ENCODE data around the gene SNED1.

The SNED1 gene

DNA sequence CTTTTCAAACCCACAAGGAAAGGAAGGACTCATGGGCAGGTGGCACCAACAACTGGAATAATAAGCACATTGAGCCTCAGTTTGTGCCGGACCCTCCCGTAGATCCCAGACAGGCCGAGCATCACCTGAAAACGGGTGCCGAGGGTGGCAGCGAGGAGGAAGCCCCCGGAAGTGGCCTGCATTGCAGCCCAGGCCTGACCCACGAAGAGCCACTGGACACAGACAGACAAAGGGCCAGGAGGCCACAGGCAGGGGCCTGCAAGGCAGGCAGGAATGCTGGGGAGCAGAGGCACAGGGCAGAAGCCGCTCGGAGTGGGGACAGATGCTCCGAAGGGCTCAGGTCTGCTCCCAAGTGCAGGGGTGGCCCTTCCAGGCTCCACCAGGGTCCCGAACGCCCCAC, 71.9 kb downstream of the SNED1 start:
- no peak for DNase-seq

DNA sequence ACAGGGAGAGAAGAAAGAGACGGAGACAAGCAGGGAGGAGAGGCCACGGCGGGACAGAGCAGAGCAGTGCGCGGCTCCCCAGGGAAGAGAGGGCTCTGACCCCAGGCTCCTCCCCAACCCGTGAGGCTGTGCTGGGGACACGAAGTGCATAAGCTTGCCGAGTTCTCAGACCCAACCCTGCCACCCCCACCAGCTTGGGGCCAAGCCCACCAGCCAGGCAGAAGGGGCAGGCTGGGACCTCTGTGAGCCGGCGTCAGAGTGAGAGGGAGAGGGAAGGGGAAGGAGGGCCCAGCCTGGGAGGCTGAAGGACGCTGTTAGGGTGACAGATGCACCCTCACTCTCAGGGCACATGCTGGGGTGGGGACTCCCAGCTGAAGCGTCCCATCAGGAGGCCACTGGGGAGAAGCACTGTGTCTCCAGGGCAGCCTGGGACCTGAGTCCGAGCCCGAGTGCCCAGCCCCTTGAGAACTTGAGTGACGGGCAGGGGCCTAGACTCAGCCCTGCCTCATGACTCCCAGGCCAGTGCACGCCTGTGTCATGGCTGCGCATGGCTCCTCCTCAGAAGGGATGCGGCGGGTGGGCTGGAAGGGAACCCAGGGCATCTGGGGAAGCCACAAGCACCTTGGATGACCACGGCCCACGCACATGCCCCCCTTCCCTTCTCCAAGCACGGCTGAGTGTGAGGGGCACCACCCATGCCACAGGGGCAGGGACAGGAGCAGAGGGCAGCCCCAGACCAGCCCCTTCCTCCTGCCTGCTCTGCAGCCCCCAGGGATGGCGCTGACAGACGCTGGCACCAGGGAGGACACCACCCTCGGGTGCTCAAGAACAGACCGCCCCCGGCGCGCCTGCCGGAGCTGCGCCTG, 72.6 kb downstream of the SNED1 start:
- no peak for DNase-seq

DNA sequence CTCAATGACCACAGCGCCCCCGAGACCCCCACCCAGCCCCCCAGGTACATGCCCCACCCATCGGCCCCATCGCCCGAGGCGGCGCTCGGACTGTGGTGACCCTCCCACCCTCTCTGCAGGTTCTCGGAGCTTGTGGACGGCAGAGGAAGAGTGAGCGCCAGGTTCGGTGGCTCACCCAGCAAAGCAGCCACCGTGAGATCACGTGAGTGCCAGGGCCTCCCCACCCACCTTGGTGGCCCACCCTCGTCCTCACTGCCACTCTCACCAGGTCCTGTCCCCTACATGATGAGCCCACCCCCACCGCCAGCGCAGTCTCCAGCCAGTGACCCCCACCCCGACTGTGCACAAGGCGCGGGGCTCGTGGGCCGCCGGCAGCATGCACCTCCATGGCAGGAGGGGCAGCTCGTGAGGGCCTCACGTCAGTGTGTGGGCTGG, 73.3 kb downstream of the SNED1 start:
- DNase-seq = no peak

DNA sequence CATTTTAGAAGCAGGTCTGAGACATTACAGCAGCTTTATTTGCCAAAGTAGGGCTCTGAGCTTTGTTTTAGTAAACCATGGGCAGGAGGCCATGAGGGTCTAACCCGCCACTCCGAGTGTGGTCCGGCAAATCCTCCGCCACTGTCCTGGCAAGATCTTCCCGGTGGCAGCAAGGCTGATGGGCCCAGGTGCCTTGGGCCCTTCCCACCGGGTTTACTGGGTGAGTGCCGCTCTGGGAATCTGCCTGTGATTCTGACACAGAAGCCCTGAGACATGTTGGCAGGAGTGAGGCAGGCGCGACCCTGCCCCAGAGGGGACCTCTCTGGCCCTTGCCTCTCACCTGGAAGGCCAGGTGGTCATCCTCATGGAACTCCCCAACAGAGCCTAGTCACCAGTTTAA, 73.7 kb downstream of the SNED1 start:
- DNase-seq = no peak

DNA sequence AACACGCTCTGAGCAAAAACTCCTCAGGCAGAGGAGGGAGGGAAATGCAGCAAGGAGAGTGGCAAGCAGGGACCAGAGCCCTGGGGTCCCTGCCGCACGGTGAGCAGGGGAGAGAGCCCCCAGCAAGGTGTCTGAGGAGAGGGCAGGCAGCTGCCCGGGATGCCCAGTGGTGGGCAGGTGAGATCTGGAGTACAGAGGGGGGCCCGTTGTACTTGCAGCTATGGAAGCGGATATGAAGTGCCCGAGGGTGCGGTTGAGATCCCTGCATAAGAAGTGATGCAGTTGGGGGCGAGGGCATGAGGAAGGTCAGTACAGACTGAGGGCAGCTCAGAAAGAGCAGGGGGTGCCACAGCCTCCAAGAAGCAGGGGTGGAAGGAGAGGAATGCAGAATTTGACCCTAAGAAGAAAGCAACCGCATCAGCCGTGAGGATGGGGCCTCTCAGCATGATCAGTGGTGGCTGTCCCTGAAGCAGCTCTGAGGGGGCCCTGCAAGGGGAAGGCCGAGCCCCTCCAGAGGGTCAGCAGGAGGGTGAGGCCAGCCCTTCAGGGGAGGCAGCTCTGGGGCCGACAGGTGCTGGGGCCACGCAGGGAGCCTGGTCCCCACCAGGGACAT, 74.2 kb downstream of the SNED1 start:
- no peak for DNase-seq

DNA sequence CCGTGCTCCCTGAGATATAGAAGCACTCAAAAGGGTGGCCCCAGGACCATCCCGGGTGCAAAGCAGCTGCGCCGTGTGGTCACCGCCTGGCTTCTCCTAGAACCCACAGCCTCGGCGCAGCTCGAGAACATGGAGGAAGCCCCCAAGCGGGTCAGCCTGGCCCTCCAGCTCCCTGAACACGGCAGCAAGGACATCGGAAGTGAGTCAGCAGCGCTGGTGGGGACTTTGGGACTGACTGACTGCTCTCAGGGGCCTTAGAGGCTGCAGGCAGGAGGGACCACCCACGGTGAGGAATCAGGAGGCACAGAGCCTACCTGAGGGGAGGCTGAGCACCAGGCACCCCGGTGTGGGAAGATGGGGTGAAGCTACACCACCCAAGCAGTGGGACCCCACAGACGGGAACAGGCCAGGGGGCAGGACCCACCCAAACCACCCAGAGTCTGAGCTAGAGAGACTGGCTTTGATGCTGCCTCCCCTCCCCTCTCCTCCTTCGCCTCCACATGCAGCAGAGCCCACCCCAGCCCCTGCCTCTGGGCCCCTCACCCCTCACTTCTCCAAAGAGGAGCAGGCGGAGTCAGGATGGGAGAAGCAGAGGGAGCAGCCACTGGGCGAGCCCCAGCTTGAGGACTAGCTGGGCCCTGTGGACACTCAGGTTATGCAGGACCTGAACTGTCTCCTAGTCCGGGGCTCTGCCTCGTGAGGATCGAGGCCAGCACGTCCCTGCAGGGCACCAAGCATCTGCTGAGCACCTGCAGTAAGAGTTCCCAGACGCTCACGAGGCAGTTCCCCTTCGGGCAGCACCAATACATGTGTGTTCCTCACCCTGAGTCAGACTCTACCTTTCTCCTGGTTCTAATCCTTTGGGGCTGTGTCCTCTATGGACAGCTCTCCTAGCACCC, 75.0 kb downstream of the SNED1 start:
- DNase-seq = no peak

DNA sequence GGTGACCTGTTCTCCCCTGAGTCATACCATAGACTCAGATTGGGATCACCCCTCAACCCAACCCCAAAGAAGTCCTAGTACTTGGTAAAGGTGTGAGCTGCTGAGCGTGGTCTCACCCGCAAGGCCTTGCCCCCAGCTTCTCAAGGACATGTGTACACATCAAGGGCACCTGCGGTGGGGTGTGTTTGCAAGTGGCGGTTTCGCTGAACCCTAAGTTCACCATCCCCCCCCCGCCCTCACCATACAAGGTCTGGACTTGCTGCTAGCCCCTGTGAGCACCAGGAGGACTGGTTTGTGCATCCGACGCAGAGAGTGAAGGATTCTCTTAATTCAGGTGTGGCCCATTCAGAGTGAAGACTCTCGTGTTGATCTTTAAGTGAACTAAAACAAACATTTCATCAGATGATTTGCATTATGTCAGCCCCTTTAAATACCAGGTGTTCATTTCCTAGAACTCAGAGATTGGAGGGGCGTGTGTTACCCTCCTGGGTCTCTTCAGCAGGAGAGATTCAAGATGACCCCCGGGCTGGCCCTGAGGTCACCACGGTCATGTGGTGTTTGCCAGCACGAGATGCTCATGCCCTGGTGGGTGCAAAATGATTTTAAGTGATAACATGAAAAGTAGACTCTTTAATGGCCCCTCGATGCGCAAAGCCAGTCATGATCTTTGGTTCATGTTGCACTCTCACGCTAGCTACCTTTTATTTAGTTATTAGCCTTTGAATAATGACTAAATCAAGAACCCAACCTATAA, 75.8 kb downstream of the SNED1 start:
- DNase-seq = no peak

DNA sequence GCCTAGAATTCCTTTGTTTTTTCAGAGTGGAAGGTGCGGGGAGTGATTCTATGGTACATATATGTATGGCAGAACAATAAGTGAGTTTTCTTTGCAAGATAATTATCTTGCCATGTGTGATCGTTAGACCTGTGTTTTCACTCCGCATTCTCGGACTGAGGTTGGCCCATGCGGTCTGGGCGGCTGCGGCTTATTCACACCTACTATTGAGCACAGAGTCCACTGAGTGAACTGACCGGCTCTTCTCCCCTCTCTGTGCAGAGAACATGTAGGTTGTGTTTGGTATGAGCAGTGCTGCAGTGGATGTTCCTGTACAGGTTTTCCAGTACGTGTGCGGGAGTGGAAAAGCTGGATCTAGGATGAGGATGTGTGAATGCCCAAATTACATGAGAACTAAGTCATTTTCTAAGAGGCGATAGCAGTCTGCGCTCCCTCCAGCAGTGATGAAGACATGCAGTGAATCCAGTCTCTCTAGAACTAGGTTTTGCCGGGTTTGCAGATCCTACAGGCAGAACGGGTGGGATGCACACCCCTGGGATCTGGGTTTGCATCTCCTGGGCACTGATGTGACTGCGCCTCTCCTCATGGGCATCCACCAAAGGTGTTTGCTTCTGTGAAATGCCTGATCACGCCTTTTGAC, 76.6 kb downstream of the SNED1 start:
- no peak for DNase-seq

DNA sequence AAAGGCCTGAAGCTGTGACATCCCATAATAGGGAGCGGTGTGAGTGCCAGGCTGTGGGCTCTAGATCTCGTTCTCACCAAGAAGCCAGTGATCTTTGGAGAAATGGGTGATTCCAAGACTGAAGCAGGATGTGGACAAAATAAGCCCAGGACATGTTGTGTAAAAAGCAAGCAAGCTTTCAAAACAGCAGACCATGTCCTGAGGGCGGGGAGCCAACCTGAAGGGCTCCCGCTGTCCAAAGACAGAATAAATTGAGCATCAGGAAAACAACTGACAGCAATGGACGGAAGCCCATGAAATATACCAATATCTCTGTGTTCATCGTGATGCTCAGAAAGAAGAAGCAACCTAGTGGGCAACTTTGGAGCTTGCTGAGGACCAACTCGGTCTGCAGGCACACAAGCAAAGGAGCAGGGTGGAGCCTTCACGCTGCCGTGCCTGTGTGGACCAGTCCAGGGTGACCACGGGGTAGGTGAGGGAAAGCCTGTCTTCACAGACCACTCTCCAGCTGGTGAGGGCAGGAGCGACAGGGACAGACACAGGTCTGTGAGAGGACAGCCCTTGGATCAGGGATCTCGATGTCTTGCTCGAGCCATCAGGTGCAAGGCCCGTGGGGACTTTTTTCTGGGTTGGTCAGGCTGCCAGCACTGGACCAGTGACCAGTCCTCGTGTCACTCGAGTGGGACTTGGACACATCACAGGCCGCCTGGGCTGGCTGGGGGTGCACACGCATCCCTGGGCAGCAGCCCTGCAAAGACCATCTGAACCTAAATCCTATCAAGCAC, 82.2 kb downstream of the SNED1 start:
- no peak for DNase-seq

DNA sequence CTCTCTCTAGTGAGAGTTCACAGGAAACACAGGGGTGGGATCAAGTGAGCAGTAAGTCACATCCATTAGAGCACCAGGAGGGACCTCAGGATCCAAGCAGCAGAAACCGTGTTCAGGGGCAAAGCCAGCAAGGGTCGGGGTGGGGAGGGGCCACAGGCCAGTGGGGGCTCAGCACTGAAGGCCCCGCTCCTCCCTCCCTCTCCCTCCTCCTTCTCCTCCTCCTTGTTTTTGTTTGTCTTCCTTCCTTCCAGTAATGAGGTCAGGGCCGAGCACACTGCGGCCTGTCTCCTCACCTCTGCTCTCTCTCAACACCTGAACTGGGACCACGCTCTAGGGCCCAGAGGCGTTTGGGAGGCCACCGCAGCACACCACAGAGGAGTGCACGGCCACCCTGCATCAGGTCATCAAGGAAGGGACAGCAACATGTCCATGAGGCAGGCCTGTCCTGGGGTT, 82.8 kb downstream of the SNED1 start:
- no peak for DNase-seq

DNA sequence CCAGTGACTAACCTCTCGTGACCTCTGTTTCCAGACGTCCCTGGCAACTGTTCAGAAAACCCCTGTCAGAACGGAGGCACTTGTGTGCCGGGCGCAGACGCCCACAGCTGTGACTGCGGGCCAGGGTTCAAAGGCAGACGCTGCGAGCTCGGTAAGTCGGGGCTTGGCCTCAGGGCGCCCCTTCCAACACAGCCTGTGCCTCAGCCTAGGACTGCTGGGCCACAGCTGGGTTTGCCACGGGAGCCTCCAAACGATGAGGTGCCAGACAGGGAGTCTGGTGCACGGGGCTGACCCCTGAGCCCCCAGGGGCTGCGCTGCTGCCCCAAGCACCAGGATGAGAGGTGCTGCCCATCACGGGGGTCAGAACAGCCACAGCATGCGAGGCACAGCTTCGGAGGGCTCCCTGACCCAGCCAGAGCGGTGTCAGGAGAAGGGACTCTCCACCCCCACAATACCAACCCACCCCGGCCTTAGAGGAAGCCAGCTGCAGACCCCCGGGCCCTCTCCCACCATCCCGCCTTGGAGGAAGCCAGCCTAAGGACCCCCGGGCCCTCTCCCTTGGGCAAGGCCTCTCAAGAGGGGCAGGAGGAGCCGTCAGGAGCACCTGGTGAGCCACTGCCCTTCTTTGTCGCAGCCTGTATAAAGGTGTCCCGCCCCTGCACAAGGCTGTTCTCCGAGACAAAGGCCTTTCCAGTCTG, 83.4 kb downstream of the SNED1 start:
- no peak for DNase-seq

DNA sequence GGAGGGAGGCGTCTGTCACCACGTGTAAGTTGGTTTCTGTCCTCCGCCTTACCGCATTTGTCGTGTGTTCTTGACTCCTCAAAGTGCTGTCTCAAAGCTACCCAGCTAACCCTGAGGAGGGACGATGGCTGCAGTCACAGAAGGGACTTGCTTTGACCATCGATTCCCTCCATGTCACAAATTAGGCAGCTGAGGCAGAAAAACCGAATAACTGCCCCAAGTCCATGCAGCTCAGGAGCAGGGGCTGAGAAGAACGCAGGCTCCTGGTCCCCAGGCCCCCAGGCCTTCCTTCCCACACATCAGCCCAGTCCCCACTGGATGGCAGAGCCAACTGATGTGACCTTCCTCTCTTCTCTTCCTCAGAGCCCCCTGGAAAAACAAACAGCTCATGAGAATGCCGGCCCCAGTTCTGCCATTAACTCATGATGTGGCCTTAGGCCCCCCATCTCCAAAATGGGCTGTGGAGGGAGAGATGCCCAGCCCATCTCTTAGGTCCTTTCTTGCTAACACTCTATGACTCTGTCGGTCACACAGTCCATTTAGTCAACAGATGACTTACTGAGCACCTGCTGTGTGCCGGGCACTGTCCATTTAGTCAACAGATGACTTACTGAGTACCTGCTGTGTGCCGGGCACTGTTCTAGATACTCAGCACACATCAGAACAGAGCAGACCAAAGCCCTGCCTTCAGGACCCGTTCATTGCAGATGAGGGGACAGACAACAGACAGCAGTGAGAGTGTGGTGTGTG, 84.1 kb downstream of the SNED1 start:
- DNase-seq = no peak

DNA sequence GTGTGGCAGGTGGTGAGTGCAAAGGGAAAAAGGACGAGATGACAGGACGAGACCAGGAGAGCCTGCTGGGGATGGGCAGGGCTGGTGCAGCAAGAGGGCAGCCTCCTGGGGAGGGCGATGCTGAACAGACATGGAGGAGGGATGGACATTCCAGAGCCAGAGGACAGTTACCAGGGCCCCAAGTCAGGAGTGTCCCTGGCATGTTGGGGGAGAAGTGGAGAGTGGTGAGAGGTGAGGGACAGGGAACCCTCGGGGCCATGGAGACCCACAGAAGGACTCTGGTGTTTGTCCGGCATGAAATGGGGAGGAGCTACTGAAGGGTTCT, 84.6 kb downstream of the SNED1 start:
- no peak for DNase-seq

DNA sequence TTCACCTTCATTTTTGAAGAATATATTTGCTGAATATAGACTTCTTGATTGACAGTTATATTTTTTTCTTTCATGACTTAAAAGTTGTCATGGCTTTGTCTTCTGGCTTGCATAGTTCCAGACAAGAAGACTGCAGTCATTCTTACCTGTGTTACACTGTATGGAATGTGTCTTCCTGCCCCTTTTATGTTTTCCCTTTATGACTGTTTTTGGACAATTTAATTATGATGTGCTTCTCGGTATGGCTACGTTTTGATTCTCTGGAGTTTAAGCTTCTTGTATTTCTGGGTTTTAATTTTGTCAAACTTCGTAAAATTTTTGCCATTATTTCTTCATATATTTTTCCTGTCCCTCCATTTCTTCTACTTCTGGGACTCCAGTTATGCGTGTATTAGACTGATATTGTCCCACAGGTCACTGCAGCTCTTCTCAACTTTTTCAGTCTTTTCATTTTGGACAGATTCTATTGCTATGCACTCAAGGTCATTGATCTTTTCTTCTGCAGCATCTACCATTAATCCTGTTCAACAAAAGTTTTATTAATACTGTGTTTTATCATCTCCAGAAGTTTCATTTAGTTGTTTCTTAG, 86.5 kb downstream of the SNED1 start:
- no peak for DNase-seq

DNA sequence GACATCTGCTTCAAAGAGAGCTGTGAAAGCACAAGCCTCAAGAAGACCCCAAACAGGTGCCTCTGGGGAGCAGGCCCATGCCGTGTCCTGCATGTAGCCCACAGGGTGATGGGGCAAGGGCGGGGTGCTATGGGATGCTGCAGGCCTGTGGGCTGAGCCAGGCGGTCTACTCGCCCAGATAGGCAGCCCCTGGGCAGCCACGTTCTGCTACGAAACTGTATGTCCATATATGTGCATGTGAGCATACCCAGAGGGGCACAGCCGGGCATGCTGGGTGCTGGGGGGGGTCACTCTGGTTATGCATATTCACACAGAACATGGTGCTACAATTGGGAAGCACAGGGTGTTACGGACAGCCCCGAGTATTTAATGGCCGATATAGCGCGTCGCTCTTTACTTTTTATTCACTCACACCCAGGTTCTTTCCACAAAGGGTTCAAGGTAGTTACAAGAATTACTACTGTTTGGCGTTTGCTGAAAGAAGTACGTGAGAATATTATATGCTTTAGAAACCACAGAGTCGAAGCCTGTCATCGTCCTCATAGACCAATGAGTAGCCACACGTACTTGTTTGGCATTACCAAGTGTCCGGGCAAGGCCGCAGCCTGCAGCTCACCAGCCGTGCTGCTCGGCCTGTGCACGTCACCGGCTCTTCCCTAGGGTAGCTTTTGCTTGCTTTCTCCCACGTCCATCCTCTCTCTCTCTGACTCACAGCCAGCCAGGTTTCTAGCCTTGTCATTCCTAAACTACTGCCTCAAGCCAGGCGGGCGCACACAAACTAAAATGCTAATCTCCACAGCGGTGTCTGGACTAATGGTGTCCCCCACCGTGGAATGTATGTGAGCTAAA, 89.2 kb downstream of the SNED1 start:
- no peak for DNase-seq

DNA sequence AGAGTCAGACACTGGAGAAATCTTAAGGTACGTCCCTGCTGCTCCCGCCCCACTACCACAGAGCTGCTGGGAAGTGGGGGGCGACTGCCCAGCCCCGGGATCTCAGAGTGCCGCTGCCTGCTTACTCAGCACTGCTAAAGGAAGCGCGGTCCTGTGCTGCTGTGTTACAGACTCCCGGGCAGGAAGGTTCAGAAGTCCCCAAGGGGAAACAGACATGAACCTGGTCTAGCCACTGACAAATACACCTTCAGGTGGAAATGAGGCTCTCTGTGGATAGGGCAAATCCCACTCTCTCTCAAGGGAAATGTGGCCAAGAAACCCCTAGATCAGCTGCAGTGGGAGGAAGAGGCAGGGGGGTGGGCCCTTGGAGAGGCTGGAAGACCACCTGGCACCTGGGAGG, 90.0 kb downstream of the SNED1 start:
- no peak for DNase-seq

DNA sequence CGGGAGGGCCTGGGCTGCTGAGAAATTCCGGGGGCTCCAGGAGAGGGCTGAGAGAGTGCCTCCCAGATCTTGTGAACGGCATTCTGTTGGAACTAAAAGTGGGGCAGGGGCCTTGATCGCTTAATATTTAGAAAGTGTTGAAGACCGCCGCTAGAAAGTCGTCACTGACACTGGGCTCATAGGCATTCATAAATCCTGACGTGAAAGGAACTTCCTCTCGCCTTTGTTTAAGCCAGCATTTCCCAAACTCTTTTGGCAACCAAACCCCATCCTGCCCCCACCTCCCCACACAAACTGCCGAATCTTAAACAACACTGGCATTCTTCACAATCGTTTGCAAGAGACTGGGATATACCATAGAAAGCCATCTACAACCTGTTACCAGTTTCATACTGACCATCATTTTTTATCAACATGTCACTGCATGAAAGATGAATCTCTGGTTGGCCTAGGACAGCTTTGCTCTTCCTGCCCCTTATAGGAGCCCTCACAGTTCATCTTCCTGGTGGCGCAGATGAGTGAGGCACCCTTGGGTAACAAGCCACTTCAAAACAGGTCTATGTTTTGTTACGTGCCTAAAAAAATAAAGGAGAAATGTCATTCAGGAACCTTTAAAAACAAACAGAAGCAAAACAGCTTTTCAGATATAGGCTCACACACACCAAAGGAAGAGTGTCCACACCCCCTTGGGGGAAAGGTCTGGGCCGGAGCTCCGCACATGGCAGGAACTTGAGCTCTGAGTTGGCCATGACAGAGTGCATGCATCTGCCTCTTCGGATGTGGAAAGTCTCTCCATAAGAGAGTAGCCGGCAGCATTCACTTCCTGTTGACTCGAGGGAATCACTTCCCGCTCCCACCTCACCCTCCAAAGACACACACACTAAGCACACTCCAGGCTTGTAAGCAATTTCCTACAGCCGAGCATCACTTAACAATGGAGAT, 90.6 kb downstream of the SNED1 start:
- DNase-seq = no peak

DNA sequence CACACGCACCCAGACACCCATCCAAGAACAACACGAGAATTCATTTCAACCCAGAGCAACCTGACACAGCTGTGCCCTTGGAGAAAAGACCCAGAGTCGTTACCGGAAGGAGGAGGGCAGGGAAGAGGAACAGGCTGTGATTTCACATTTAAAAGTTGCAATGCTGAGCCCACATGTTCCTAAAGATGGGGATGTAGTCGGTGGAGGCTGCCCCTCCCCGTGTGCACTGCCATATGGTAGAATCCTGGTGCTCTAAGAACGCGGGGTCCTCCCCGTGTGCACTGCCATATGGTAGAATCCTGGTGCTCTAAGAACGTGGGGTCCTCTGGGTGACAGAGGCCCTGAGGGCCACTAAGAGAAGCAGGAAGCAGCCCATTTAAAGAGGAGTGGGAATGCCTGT, 92.8 kb downstream of the SNED1 start:
- no peak for DNase-seq

Measured in NCI-H187 treated with DMSO at 0.1 percent for 48 hours (cell line).